Measurements from ENCODE around the gene ARHGAP24. TPM values are rescaled to one million over a fixed set of nuclear protein-coding genes. Genes with fewer than 3 reads are reported as not detected.

Gene ARHGAP24
- total and polyA plus RNA-seq, 2 experiments from 2014 or later = 0.21 to 0.36 TPM

DNA sequence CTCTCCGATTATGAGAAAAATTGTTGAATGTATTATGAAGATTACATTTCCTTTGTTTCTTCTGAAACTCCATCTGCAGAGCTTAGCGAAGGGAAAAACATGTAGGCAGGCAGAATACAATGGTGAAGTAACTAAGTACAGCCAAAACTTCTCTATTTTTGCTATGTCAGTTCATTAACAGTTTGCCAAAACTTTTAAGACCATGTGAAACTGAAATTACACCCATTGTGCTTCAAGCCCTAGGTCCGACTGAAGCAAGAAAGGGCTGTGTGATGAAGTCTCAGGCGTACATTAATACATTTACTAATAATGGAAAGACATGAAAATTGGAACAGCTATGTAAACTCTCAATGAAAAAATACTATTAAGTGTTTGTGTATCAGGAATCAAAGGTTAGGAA lies 486.9 kb downstream of the ARHGAP24 start:
- Histone ChIP-seq H3K4me1 (ENCODE audit: insufficient read depth) (no peaks in the 10 kb centered on the region; the same call in 1 of the 2 replicates), H3K4me3 (no peak overlapping the region), H3K27ac (ENCODE audit: low read depth) (no peak overlapping the region), H3F3A (replicated peaks; ENCODE audit: low read depth) (no peaks in the 10 kb centered on the region), H2AFZ (no peak overlapping the region), H3K79me2 (replicated peaks; ENCODE audit: insufficient read depth) (no peaks in the 10 kb centered on the region), H4K20me1 (replicated peaks; ENCODE audit: insufficient read depth) (no peaks in the 10 kb centered on the region), H3K4me2 (no peak overlapping the region), H3K27me3 (ENCODE audit: insufficient read depth) (no peaks in the 10 kb centered on the region), H3K36me3 (ENCODE audit: insufficient read depth) (no peaks in the 10 kb centered on the region), H3K9me2 (ENCODE audit: insufficient read depth) (no peaks in the 10 kb centered on the region)
- no peaks in the 10 kb centered on the region; the same call in 2 of the 3 replicates for H3K9me3 Mint-ChIP-seq
- DNase-seq (ENCODE audit: low spot score) (no peak), ATAC-seq (no peak)
- no peaks in the 10 kb centered on the region for H3K27me3 Mint-ChIP-seq (ENCODE audit: insufficient read depth, low read depth, poor library complexity)
- no peaks in the 10 kb centered on the region for H3K36me3 Mint-ChIP-seq (ENCODE audit: low read depth)
- no peak overlapping the region for H3K27ac Mint-ChIP-seq
- no peaks in the 10 kb centered on the region; the same call in 2 of the 3 replicates for H3K4me1 Mint-ChIP-seq
- no peak overlapping the region for H3K4me3 Mint-ChIP-seq
- TF ChIP-seq NANOG (IDR thresholded peaks at IDR 0.05; ENCODE audit: borderline replicate concordance) (no peak), CREB1 (CRISPR knock-in tag; IDR thresholded peaks at IDR 0.05; ENCODE audit: low read depth) (no peak), POLR2AphosphoS5 (IDR thresholded peaks at IDR 0.05; ENCODE audit: low read depth) (no peak), ZNF114 (CRISPR knock-in tag; IDR thresholded peaks at IDR 0.05) (no peak), EZH2phosphoT487 (IDR thresholded peaks at IDR 0.05; ENCODE audit: unreplicated experiment) (no peak), EZH2 (IDR thresholded peaks at IDR 0.05; ENCODE audit: low read depth, unreplicated experiment) (no peak), JUNB (IDR thresholded peaks at IDR 0.05; ENCODE audit: unreplicated experiment) (no peak), ZNF331 (CRISPR knock-in tag; IDR thresholded peaks at IDR 0.05; ENCODE audit: low read depth) (no peak)
- TF ChIP-seq, protein P1, sequence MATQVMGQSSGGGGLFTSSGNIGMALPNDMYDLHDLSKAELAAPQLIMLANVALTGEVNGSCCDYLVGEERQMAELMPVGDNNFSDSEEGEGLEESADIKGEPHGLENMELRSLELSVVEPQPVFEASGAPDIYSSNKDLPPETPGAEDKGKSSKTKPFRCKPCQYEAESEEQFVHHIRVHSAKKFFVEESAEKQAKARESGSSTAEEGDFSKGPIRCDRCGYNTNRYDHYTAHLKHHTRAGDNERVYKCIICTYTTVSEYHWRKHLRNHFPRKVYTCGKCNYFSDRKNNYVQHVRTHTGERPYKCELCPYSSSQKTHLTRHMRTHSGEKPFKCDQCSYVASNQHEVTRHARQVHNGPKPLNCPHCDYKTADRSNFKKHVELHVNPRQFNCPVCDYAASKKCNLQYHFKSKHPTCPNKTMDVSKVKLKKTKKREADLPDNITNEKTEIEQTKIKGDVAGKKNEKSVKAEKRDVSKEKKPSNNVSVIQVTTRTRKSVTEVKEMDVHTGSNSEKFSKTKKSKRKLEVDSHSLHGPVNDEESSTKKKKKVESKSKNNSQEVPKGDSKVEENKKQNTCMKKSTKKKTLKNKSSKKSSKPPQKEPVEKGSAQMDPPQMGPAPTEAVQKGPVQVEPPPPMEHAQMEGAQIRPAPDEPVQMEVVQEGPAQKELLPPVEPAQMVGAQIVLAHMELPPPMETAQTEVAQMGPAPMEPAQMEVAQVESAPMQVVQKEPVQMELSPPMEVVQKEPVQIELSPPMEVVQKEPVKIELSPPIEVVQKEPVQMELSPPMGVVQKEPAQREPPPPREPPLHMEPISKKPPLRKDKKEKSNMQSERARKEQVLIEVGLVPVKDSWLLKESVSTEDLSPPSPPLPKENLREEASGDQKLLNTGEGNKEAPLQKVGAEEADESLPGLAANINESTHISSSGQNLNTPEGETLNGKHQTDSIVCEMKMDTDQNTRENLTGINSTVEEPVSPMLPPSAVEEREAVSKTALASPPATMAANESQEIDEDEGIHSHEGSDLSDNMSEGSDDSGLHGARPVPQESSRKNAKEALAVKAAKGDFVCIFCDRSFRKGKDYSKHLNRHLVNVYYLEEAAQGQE (IDR thresholded peaks at IDR 0.05; ENCODE audit: unreplicated experiment) = no peak
- TF ChIP-seq, protein P2, sequence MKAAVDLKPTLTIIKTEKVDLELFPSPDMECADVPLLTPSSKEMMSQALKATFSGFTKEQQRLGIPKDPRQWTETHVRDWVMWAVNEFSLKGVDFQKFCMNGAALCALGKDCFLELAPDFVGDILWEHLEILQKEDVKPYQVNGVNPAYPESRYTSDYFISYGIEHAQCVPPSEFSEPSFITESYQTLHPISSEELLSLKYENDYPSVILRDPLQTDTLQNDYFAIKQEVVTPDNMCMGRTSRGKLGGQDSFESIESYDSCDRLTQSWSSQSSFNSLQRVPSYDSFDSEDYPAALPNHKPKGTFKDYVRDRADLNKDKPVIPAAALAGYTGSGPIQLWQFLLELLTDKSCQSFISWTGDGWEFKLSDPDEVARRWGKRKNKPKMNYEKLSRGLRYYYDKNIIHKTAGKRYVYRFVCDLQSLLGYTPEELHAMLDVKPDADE (IDR thresholded peaks at IDR 0.05) = no peak
- TF ChIP-seq, protein P3, sequence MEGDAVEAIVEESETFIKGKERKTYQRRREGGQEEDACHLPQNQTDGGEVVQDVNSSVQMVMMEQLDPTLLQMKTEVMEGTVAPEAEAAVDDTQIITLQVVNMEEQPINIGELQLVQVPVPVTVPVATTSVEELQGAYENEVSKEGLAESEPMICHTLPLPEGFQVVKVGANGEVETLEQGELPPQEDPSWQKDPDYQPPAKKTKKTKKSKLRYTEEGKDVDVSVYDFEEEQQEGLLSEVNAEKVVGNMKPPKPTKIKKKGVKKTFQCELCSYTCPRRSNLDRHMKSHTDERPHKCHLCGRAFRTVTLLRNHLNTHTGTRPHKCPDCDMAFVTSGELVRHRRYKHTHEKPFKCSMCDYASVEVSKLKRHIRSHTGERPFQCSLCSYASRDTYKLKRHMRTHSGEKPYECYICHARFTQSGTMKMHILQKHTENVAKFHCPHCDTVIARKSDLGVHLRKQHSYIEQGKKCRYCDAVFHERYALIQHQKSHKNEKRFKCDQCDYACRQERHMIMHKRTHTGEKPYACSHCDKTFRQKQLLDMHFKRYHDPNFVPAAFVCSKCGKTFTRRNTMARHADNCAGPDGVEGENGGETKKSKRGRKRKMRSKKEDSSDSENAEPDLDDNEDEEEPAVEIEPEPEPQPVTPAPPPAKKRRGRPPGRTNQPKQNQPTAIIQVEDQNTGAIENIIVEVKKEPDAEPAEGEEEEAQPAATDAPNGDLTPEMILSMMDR (conservative IDR thresholded peaks at IDR 0.05; ENCODE audit: low read depth in 2 of 2) = no peak
